ENCODE measurements around the gene OR5D13. TPM values are rescaled to one million over a fixed set of nuclear protein-coding genes. Genes with fewer than 3 reads are reported as not detected.

The OR5D13 gene
- total RNA-seq (2016; rRNA removed; fragmentation: Illumina TruSeq; extraction: Trizol) (not detected in 2 replicates), polyA plus RNA-seq (2011; rRNA removed) (not detected in 2 replicates), polyA minus RNA-seq (2011; rRNA and poly(A)+ RNA removed; ENCODE audit: low replicate concordance) (not detected in 2 replicates), Bru-seq, nascent RNA (not detected), BruChase-seq, experiment 1, labeled RNA remaining after a 6-hour chase (not detected), BruChase-seq, experiment 2, labeled RNA remaining after a 2-hour chase (not detected)
- not detected in 2 replicates for total RNA-seq (2016; cell fraction: cytosol; rRNA removed; fragmentation: Illumina TruSeq; extraction: Trizol; ENCODE audit: low read depth)
- not detected in 2 replicates for total RNA-seq (2016; cell fraction: insoluble cytoplasmic fraction; rRNA removed; fragmentation: Illumina TruSeq; extraction: Trizol)
- total RNA-seq (2016; cell fraction: membrane; rRNA removed; fragmentation: Illumina TruSeq; extraction: Trizol): not detected in 2 replicates
- total RNA-seq (2016; cell fraction: nucleus; rRNA removed; fragmentation: Illumina TruSeq; extraction: Trizol): not detected in 2 replicates
- polyA plus RNA-seq (2011; cell fraction: cytosol; rRNA removed): not detected in 2 replicates
- polyA plus RNA-seq (2011; cell fraction: nucleus; rRNA removed): not detected in 2 replicates
- not detected in 2 replicates for polyA plus RNA-seq (2012)
- not detected in 2 replicates for polyA plus RNA-seq (2016; cell fraction: cytosol; fragmentation: Illumina TruSeq; extraction: Trizol; ENCODE audit: low read depth)
- not detected in 2 replicates for polyA plus RNA-seq (2016; cell fraction: insoluble cytoplasmic fraction; fragmentation: Illumina TruSeq; extraction: Trizol; ENCODE audit: low read depth)
- polyA plus RNA-seq (2016; cell fraction: membrane; fragmentation: Illumina TruSeq; extraction: Trizol; ENCODE audit: low read depth): not detected in 2 replicates
- polyA plus RNA-seq (2016; cell fraction: nucleus; fragmentation: Illumina TruSeq; extraction: Trizol; ENCODE audit: insufficient read depth, low read depth): not detected in 2 replicates
- polyA minus RNA-seq (2011; cell fraction: cytosol; rRNA and poly(A)+ RNA removed): not detected in 2 replicates
- polyA minus RNA-seq (2011; cell fraction: nucleus; rRNA and poly(A)+ RNA removed): not detected in 2 replicates
- long read RNA-seq, experiment 1: 0 reads
- long read RNA-seq, experiment 2: 0 reads

GRCh38 chr11:55773138-55773537 is at the start of gene OR5D13:
OR5D13 (plus strand) TSS chr11:55773438; CDS start chr11:55773438, 0 bp downstream.
- ATAC-seq (no peak), DNase-seq (ENCODE audit: low spot score) (no peak), FAIRE-seq (no peak)
- H3K79me2 ChIP-seq (ENCODE audit: insufficient read depth, low read length): no peaks in the 10 kb centered on the region
- H2AFZ ChIP-seq (ENCODE audit: low read length): no peak within 1 kb of the TSS
- intact Hi-C loops (cut with micrococcal nuclease; ENCODE audit: unreplicated experiment) (no loop called here), in situ Hi-C loops (cut with HindIII; ENCODE audit: extremely low pct_ligation_motif_present, low pct_unique_long_range_greater_than_20kb) (no loop called here)
- H3K36me3 ChIP-seq (replicated peaks in 1 of 2; ENCODE audit: control insufficient read depth in 1 of 2, insufficient read depth in 2 of 2, low read length in 2 of 2): no peaks in the 10 kb centered on the region
- no TSS peak for BruUV-seq (replicated peaks)
- H4K20me1 ChIP-seq (ENCODE audit: insufficient read depth, low read length): no peaks in the 10 kb centered on the region
- peaks cover 78% of the 10 kb centered on the region for H3K9me3 ChIP-seq (ENCODE audit: low read length)
- H3K27ac ChIP-seq (ENCODE audit: extremely low read length, insufficient read depth, low read length): no peak within 1 kb of the TSS
- CTCF ChIA-PET (ENCODE audit: low intra/inter-chr PET ratio, low total read pairs): no interaction called here
- POLR2A ChIA-PET: no interaction called here
- H3K9ac ChIP-seq (ENCODE audit: insufficient read depth, low read depth, low read length): no peak within 1 kb of the TSS
- TF ChIP-seq CCDC6 (CRISPR knock-in tag; IDR thresholded peaks at IDR 0.05) (no peak), IRX3 (CRISPR knock-in tag; IDR thresholded peaks at IDR 0.05; ENCODE audit: borderline replicate concordance, low read depth) (no peak), EZH2 (conservative IDR thresholded peaks at IDR 0.05; ENCODE audit: low read depth, low read length) (no peak), ZNF326 (CRISPR knock-in tag; IDR thresholded peaks at IDR 0.05; ENCODE audit: borderline replicate concordance) (no peak), ZNF746 (CRISPR knock-in tag; IDR thresholded peaks at IDR 0.05) (no peak), ZNF619 (CRISPR knock-in tag; IDR thresholded peaks at IDR 0.05) (no peak), ELF1 (CRISPR knock-in tag; IDR thresholded peaks at IDR 0.05) (no peak), ZNF691 (CRISPR knock-in tag; IDR thresholded peaks at IDR 0.05; ENCODE audit: borderline replicate concordance, low read depth) (no peak), TFDP2 (CRISPR knock-in tag; IDR thresholded peaks at IDR 0.05) (no peak), ELK4 (CRISPR knock-in tag; IDR thresholded peaks at IDR 0.05; ENCODE audit: borderline replicate concordance) (no peak), CHD4 (IDR thresholded peaks at IDR 0.05; ENCODE audit: borderline replicate concordance, low read length) (no peak)
- TF ChIP-seq, protein P1, sequence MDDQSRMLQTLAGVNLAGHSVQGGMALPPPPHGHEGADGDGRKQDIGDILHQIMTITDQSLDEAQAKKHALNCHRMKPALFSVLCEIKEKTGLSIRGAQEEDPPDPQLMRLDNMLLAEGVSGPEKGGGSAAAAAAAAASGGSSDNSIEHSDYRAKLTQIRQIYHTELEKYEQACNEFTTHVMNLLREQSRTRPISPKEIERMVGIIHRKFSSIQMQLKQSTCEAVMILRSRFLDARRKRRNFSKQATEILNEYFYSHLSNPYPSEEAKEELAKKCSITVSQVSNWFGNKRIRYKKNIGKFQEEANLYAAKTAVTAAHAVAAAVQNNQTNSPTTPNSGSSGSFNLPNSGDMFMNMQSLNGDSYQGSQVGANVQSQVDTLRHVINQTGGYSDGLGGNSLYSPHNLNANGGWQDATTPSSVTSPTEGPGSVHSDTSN (CRISPR knock-in tag; IDR thresholded peaks at IDR 0.05; ENCODE audit: borderline replicate concordance): no peak
- TF ChIP-seq, protein P2, sequence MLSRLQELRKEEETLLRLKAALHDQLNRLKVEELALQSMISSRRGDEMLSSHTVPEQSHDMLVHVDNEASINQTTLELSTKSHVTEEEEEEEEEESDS (CRISPR knock-in tag; IDR thresholded peaks at IDR 0.05; ENCODE audit: borderline replicate concordance): no peak
- H3K4me1 ChIP-seq (ENCODE audit: insufficient read depth, low read length): no peaks in the 10 kb centered on the region
- no peak within 1 kb of the TSS for H3K4me2 ChIP-seq (ENCODE audit: low read depth, low read length)
- no peaks in the 10 kb centered on the region for H3K27me3 ChIP-seq (ENCODE audit: control insufficient read depth in 1 of 2, insufficient read depth in 2 of 2, low read length in 2 of 2)
- H3K4me3 ChIP-seq (replicated peaks in 1 of 3; ENCODE audit: insufficient read depth in 1 of 3, low read depth in 2 of 3, low read length in 3 of 3): no peak within 1 kb of the TSS
